H9 (cell line): ENCODE data around the gene IFIT1B. TPM values are rescaled to one million over a fixed set of nuclear protein-coding genes. Genes with fewer than 3 reads are reported as not detected.

Experiments used
- DNase-seq: peaks from one replicate; pipeline ENCODE4 v3.0.0-alpha.2; 2017
- H2AFZ ChIP-seq: one replicate; pipeline ENCODE4 v1.6.1; 2013; ENCODE audit warnings: mild to moderate bottlenecking, low read length, control low read depth, moderate library complexity
- H2AK5ac ChIP-seq: 2 replicates; pipeline ENCODE4 v1.6.1; 2013; ENCODE audit warnings: low read length, control low read depth, mixed read lengths; ENCODE audit not compliant: insufficient read length
- H2BK120ac ChIP-seq: one replicate; pipeline ENCODE4 v1.6.1; 2013; ENCODE audit warnings: low read depth, mild to moderate bottlenecking, low read length, control low read depth, inconsistent platforms; ENCODE audit not compliant: poor library complexity, severe bottlenecking
- H2BK12ac ChIP-seq: 2 replicates; pipeline ENCODE4 v1.6.1; 2013; ENCODE audit warnings: low read length, control low read depth, mixed read lengths, low read depth; ENCODE audit not compliant: insufficient read length
- H2BK15ac ChIP-seq: 2 replicates; pipeline ENCODE4 v1.6.1; 2013; ENCODE audit warnings: low read depth, low read length, control low read depth
- H2BK20ac ChIP-seq: one replicate; pipeline ENCODE4 v1.6.1; 2013; ENCODE audit warnings: low read depth, mild to moderate bottlenecking, low read length, control low read depth, inconsistent platforms; ENCODE audit not compliant: poor library complexity, severe bottlenecking
- H2BK5ac ChIP-seq: 2 replicates; pipeline ENCODE4 v1.6.1; 2013; ENCODE audit warnings: low read length, control low read depth, mixed read lengths; ENCODE audit not compliant: insufficient read length
- H3K14ac ChIP-seq: 2 replicates; pipeline ENCODE4 v1.6.1; 2013; ENCODE audit warnings: low read length, control low read depth; ENCODE audit not compliant: insufficient read depth
- H3K18ac ChIP-seq: 2 replicates; pipeline ENCODE4 v1.6.1; 2013; ENCODE audit warnings: low read depth, mild to moderate bottlenecking, mixed read lengths, low read length, control low read depth; ENCODE audit not compliant: insufficient read length
- H3K23ac ChIP-seq: 2 replicates; pipeline ENCODE4 v1.6.1; 2013; ENCODE audit warnings: low read length, control low read depth, mixed read lengths, low read depth; ENCODE audit not compliant: insufficient read length
- H3K23me2 ChIP-seq: 2 replicates; pipeline ENCODE4 v1.6.1; 2013; ENCODE audit warnings: low read depth, mild to moderate bottlenecking, mixed read lengths, low read length, control low read depth; ENCODE audit not compliant: insufficient read length, poor library complexity, severe bottlenecking
- H3K27ac ChIP-seq: 2 replicates; pipeline ENCODE4 v1.5.1; 2013; ENCODE audit warnings: low read length, control low read depth, mixed read lengths, low read depth; ENCODE audit not compliant: insufficient read length
- H3K27me3 ChIP-seq: 2 replicates; pipeline ENCODE4 v1.6.1; 2013; ENCODE audit warnings: low read length, control low read depth, inconsistent platforms; ENCODE audit not compliant: insufficient read depth
- H3K4ac ChIP-seq: 2 replicates; pipeline ENCODE4 v1.6.1; 2013; ENCODE audit warnings: low read depth, mild to moderate bottlenecking, control low read depth, inconsistent platforms, low read length, moderate library complexity
- H3K4me1 ChIP-seq: 2 replicates; pipeline ENCODE4 v1.6.1; 2013; ENCODE audit warnings: low read length, control low read depth, inconsistent platforms; ENCODE audit not compliant: insufficient read depth
- H3K4me2 ChIP-seq: 2 replicates; pipeline ENCODE4 v1.6.1; 2013; ENCODE audit warnings: low read length, control low read depth, mixed read lengths; ENCODE audit not compliant: insufficient read length, insufficient read depth
- H3K56ac ChIP-seq: 2 replicates; pipeline ENCODE4 v1.6.1; 2013; ENCODE audit warnings: low read depth, mild to moderate bottlenecking, mixed read lengths, low read length, control low read depth; ENCODE audit not compliant: insufficient read length
- H3K79me1 ChIP-seq: 2 replicates; pipeline ENCODE4 v1.6.1; 2013; ENCODE audit warnings: low read depth, mild to moderate bottlenecking, moderate library complexity, low read length, control low read depth, inconsistent platforms; ENCODE audit not compliant: insufficient read depth, poor library complexity, severe bottlenecking
- H3K79me2 ChIP-seq: 2 replicates; pipeline ENCODE4 v1.6.1; 2013; ENCODE audit warnings: low read length, control low read depth, inconsistent platforms; ENCODE audit not compliant: insufficient read depth
- H3K9ac ChIP-seq: 2 replicates; pipeline ENCODE4 v1.6.1; 2013; ENCODE audit warnings: low read length, control low read depth, mixed read lengths; ENCODE audit not compliant: insufficient read length; ENCODE audit errors: extremely low read depth
- H3K9me3 ChIP-seq: one replicate; pipeline ENCODE4 v1.6.1; 2013; ENCODE audit warnings: low read depth, low read length, inconsistent platforms; ENCODE audit not compliant: control insufficient read depth
- H3T11ph ChIP-seq: one replicate; pipeline ENCODE4 v1.6.1; 2013; ENCODE audit warnings: mild to moderate bottlenecking, low read length, control low read depth, inconsistent platforms
- H4K20me1 ChIP-seq: one replicate; pipeline ENCODE4 v1.6.1; 2013; ENCODE audit not compliant: control insufficient read depth, insufficient read length, insufficient read depth
- H4K5ac ChIP-seq: 2 replicates; pipeline ENCODE4 v1.6.1; 2013; ENCODE audit warnings: low read depth, mild to moderate bottlenecking, mixed read lengths, low read length, control low read depth; ENCODE audit not compliant: insufficient read length
- H4K8ac ChIP-seq: replicated peaks from 2 replicates; pipeline ENCODE4 v1.6.1; 2013; ENCODE audit warnings: low read length, control low read depth, mixed read lengths, low read depth; ENCODE audit not compliant: insufficient read length
- H4K91ac ChIP-seq: 2 replicates; pipeline ENCODE4 v1.6.1; 2013; ENCODE audit warnings: low read depth, mild to moderate bottlenecking, moderate library complexity, mixed read lengths, low read length, control low read depth; ENCODE audit not compliant: insufficient read length
- H3K27ac Mint-ChIP-seq, 3 experiments: 2 replicates in 2 of 3; 3 replicates in 1 of 3; pipeline ENCODE4 v1.8.0; 2020 to 2021; ENCODE audit warnings: mixed read lengths in 3 of 3, mild to moderate bottlenecking in 1 of 3, moderate library complexity in 1 of 3
- H3K27me3 Mint-ChIP-seq: 2 replicates; pipeline ENCODE4 v1.8.0; 2021; ENCODE audit warnings: low read depth, mild to moderate bottlenecking, moderate library complexity, mixed read lengths
- H3K36me3 Mint-ChIP-seq, 3 experiments: 2 replicates in 2 of 3; 3 replicates in 1 of 3; pipeline ENCODE4 v1.8.0; 2020 to 2021; ENCODE audit warnings: low read depth in 3 of 3, mixed read lengths in 3 of 3; ENCODE audit not compliant: insufficient read depth in 1 of 3
- H3K4me1 Mint-ChIP-seq, 2 experiments: 2 replicates each; pipeline ENCODE4 v1.8.0; 2020; ENCODE audit warnings: mixed read lengths in 2 of 2
- H3K4me3 Mint-ChIP-seq, 2 experiments: 2 replicates in 1 of 2; 3 replicates in 1 of 2; pipeline ENCODE4 v1.8.0; 2020 to 2021; ENCODE audit warnings: mild to moderate bottlenecking in 2 of 2, mixed read lengths in 2 of 2, moderate library complexity in 1 of 2
- H3K9me3 Mint-ChIP-seq, 2 experiments: 2 replicates in 1 of 2; 3 replicates in 1 of 2; pipeline ENCODE4 v1.8.0; 2020; ENCODE audit warnings: mild to moderate bottlenecking in 2 of 2, mixed read lengths in 2 of 2, moderate library complexity in 1 of 2
- WGBS: extraction: QIAGEN DNeasy Blood & Tissue Kit; methylation state at CpG from one replicate; pipeline ENCODE4 v1.1.7; 2013; ENCODE audit warnings: missing lambda C conversion rate, low lambda C conversion rate, mixed read lengths; ENCODE audit not compliant: insufficient read length; ENCODE audit errors: extremely low coverage; 5-methylcytosine and 5-hydroxymethylcytosine counted together
- total RNA-seq: library from RNA; stranded (reverse); gene quantifications from 2 replicates; pipeline ENCODE4 v1.2.1, GENCODE V29; 2021
- TF ChIP-seq, protein P1 (sequence below): fragments of 200-600 bp; sonication (generic); conservative IDR thresholded peaks from 3 replicates; pipeline ENCODE4 v1.8.0; 2021; ENCODE audit warnings: antibody characterized with exemption, mild to moderate bottlenecking

Gene IFIT1B
- total RNA-seq, 1 experiment from 2014 or later: not detected

DNA sequence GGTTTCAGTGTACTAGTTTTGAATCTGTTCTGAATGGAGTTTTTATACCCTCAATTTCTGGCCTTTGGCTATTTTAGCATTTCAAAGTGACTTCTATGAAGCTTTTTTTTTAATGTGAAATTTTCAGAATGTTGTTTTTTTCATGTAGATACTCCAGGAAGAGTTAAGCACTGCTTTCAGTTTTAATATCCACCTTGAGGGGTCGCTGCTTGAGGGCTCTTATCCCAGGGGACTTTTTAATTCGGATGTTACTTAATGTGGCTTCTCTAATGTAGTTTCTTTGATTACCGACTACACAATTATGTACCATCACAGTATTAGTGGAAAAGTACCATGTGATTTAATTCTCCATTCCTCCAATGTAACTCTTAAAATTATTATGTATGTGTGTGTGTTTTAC, 41.7 kb downstream of the IFIT1B start:
- TF ChIP-seq, protein P1, sequence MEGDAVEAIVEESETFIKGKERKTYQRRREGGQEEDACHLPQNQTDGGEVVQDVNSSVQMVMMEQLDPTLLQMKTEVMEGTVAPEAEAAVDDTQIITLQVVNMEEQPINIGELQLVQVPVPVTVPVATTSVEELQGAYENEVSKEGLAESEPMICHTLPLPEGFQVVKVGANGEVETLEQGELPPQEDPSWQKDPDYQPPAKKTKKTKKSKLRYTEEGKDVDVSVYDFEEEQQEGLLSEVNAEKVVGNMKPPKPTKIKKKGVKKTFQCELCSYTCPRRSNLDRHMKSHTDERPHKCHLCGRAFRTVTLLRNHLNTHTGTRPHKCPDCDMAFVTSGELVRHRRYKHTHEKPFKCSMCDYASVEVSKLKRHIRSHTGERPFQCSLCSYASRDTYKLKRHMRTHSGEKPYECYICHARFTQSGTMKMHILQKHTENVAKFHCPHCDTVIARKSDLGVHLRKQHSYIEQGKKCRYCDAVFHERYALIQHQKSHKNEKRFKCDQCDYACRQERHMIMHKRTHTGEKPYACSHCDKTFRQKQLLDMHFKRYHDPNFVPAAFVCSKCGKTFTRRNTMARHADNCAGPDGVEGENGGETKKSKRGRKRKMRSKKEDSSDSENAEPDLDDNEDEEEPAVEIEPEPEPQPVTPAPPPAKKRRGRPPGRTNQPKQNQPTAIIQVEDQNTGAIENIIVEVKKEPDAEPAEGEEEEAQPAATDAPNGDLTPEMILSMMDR: peak; percentile 70
- no peak overlapping the region for H3K4me3 Mint-ChIP-seq
- Histone ChIP-seq H3K23ac (no peak overlapping the region), H3K27ac (no peak overlapping the region), H2AK5ac (no peak overlapping the region), H2BK120ac (no peak overlapping the region), H3T11ph (no peak overlapping the region), H3K18ac (no peak overlapping the region), H3K9ac (no peak overlapping the region), H2BK12ac (no peak overlapping the region), H3K23me2 (peaks cover 7% of the 10 kb centered on the region), H3K79me2 (no peaks in the 10 kb centered on the region), H2BK20ac (no peak overlapping the region), H3K4me1 (no peaks in the 10 kb centered on the region; the same call in 1 of the 2 replicates), H3K4ac (no peak overlapping the region), H2BK5ac (no peak overlapping the region), H3K14ac (no peak overlapping the region), H2BK15ac (no peak overlapping the region), H3K27me3 (peaks cover 2% of the 10 kb centered on the region; the same call in 1 of the 2 replicates), H4K20me1 (no peaks in the 10 kb centered on the region), H4K8ac (no peak overlapping the region), H2AFZ (no peak overlapping the region), H3K79me1 (no peaks in the 10 kb centered on the region), H3K4me2 (no peak overlapping the region), H3K56ac (no peak overlapping the region), H4K91ac (no peak overlapping the region), H4K5ac (no peak overlapping the region), H3K9me3 (no peaks in the 10 kb centered on the region)
- peaks cover 19 to 23% of the 10 kb centered on the region in 2 experiments for H3K4me1 Mint-ChIP-seq
- DNase-seq: no peak
- no peaks in the 10 kb centered on the region for H3K36me3 Mint-ChIP-seq
- no peak overlapping the region for H3K27ac Mint-ChIP-seq
- H3K27me3 Mint-ChIP-seq: peaks cover 18% of the 10 kb centered on the region
- WGBS: no CpG with 5 or more reads among the region's 3 CpGs
- no peaks in the 10 kb centered on the region; a peak in 1 of 5 replicates for H3K9me3 Mint-ChIP-seq
